NCI-H526 treated with DMSO at 0.1 percent for 48 hours (cell line): ENCODE results near the gene ANO2.

Source experiments
- DNase-seq: peaks from one replicate; lab custom pipeline; 2025; lab: John Stamatoyannopoulos, UW

Gene ANO2

GRCh38 chr12:5778821-5779220 is 166.2 kb downstream of the ANO2 start:
- no peak for DNase-seq

- no peak for DNase-seq
Measured at GRCh38 chr12:5777451-5777850, 167.6 kb downstream of the ANO2 start.

GRCh38 chr12:5776091-5776490 is 169.0 kb downstream of the ANO2 start:
- no peak for DNase-seq

- DNase-seq, result no peak
Measured at GRCh38 chr12:5773550-5773949, 171.5 kb downstream of the ANO2 start.

- no peak for DNase-seq
Measured at GRCh38 chr12:5771756-5772155, 173.3 kb downstream of the ANO2 start.

GRCh38 chr12:5770727-5771126 is 174.3 kb downstream of the ANO2 start:
- no peak for DNase-seq

DNA sequence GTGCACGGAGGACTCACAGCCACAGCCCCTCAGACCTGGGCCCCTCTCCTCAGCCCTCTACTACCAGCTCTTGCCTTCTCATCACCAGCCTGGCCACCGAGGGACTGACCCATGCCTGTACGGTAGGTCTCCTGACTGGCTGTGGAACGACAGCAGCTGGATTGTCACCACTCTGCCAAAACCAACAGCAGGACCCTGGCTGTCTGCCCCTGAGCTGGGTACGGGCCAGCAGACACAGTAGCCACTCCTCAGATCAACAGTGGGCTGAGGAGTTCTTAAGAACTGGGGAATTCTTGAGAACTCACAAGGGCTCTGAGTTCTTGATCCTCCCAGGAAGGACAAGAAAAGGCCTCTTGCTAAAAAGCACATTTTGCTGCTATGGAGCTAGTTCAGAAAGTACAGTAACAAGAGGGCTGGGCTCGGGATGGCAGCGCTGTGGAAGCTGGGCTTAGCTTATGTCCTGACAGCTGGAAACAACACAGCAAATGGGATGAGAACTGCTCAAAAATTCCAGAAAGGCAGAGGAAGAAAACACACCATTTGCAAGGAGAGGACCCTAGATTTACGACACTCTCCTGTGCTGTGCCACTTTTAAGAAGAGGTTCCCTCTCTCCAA is 176.4 kb downstream of the ANO2 start:
- DNase-seq, result no peak

DNA sequence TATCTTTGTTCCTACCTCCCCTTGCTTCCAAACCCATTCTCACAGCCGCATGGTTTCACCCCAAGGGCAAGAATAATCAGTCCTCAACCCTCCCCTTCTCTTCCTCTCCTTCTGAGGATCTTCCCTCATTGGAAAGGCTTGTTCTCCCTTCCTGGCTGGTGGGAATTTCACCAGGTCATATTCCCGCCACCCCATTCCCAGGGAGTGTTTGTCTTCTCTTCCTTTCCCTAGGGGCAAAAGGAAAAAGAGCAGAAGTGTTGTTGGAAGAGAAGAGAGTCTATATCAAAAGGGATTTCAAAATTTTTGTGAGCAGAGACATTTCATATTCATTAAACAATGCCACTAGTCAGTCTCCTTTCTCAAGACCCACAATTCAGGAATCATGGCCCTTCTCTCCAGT is 176.9 kb downstream of the ANO2 start:
- DNase-seq, result no peak

GRCh38 chr12:5758347-5758746 is 186.7 kb downstream of the ANO2 start:
- DNase-seq, result no peak

- DNase-seq, result no peak
Measured at GRCh38 chr12:5756338-5756842, 188.7 kb downstream of the ANO2 start.

- no peak for DNase-seq
Measured at GRCh38 chr12:5748027-5748426, 197.0 kb downstream of the ANO2 start.

- no peak for DNase-seq
Measured at GRCh38 chr12:5746917-5747316, 198.1 kb downstream of the ANO2 start.

GRCh38 chr12:5746036-5746908 is 198.8 kb downstream of the ANO2 start:
- DNase-seq, result no peak

DNA sequence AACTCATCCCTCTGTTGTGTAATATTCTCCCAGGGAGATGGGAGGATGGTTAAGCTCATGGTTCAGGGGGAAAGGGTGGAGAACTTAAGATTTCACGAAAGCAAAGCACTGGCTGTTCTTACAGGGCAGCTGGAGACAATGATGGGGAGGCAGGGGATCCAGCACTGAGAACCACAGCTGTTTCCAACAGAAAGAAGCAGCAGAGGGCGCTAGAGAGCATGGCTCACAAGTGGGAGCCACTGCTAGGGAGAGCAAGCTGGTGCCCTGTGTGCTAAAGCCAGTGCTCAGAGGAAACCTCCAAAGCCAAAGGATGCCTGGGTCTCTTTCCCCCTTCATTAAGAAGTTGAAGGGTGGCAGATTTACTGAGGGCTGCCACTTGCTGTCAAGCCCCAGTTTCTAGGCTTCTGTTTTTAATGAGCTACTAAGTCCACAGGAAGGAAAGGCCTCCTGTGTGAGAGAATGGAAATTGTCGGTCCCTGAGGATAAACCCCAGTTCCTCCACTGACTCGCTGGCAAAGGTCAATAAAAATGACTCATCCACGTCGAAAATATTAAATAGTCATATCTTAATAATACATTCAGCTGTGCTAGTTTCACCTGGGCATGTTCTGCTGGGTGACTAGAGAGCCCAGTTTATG is 199.7 kb downstream of the ANO2 start:
- DNase-seq, result no peak

DNA sequence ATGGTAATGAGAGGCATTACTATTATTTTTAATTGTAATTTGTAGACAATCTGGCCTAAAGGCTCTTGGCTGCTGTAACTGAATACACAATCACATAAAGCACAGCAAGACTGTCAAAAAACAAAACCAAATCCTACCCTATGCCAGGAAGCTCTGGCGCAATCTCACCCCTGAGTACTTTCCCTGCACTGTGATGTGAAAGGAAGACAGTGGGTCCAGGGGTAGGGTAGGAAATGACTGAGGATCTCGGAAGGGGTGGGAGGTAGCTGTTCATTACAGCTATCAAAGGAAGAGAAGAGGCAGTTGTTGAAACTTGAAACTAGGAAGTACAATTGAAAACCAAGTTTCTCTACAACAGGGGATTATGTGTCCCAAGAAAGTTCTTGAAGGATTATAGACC is 202.8 kb downstream of the ANO2 start:
- DNase-seq, result no peak

GRCh38 chr12:5739917-5740316 is 205.1 kb downstream of the ANO2 start:
- no peak for DNase-seq

DNA sequence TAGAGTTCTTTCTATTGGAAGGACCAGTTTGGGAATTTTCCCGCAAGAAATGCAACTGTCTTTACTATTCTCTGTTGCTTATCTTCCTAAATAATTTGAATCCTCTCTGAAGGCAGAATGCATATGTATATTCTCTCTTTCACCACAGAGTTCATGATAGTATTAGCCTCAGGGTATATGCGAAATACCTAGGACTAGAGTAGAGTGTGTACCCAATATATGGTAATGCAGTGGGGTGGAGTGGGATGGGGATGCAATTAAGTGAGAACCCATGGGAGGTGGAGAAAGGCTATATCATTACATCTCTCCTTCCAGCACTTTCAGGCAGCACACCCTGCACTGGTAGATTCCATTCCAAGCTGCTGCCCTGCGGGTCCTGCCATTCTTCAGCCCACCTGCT is 207.3 kb downstream of the ANO2 start:
- DNase-seq, result no peak

- DNase-seq, result no peak
Measured at GRCh38 chr12:5736527-5736926, 208.5 kb downstream of the ANO2 start.

DNA sequence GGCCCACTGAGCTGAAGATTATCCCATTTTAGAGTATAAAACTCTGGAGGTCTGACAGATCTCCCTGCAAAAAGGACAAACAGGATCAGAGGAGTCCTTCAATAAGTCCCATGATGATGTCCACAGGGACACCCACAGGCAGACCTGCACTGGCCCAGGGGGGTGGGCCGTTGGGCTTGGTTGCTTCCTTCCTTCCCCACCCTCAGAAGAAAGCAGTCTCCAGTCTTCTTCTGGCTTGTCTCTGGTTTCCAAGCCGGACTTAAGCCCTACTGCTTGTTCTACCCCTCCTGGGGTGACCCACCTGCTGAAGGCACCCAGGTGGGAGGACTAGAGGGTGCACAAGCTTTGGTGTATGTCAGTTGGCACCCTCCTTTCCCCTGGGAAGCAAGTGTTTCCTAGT is 209.0 kb downstream of the ANO2 start:
- no peak for DNase-seq

DNA sequence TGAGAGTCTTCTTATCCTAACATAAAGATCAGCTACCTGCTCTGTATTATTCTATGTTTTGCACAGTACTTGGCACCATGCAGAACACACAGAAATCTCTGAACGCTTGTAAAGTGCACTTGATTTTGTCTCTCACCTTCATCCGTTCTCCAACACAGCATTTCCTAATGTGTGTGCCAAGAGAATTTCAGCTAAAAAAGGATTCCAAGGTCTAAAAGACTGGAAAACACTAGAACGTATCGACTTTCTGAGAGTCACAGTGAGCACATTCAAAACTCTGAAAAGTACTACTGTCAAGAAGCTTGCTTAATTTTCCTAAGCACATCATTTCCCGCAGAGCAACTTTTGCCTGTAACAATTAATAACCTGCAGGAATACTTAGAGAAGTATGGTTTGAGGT is 211.1 kb downstream of the ANO2 start:
- no peak for DNase-seq

DNA sequence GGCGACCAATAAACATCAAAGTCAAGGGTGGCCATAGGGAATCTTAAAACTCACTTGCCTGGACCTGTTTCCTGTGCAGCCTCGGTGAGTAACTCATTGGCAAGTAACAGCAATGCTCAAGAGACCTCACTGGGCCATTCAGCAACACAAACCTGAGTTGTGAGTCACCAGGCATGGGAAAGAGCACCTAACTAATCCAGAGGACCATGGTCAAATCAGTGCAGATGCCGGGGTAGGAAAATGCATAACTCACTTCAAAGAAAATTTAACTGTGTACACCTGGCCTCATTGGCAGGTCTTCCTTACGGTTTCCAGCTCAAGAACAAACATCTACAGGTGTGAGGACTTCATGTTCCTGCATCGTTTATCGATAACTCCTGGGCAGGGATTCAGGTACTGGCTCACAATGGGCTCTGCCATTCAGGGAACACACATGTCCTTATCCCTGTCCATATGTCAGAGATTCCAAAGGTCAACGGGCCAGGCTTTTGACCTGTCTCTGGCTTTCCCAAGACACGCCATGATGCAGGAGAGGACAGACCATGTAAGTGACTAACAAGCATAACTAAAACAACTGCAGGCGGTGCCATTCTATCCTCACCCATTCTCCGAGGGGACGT is 211.8 kb downstream of the ANO2 start:
- no peak for DNase-seq

DNA sequence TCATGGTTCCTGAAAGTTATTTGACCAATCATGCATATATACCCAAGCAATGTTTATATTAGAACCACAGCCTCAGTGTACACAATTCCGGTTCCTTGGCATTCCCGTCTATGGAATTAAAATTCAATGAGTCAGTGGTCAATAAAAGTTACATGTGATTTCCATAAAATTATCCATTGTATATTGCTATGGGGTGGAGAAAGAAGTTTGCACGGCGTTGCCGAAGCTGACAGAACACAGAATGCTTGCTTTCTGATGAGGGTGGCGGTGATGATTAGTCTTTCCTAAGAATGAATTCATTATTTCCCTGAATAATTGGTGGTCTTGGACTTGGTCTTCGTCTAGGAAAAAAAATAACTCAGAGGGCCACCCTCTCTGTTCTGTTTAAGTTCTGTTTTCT is 214.1 kb downstream of the ANO2 start:
- peak; percentile 37 for DNase-seq
